HT1080 (cell line): ENCODE measurements around the gene IFITM1. TPM values are rescaled to one million over a fixed set of nuclear protein-coding genes. Genes with fewer than 3 reads are reported as not detected.
"Not testable (repeated sequence)": the region's sequence is repeated elsewhere in the genome, so short reads cannot be mapped to it uniquely, and the experiment has no call there.

ENCODE experiments used
- DNase-seq: peaks from one replicate; pipeline ENCODE4 v3.0.0-alpha.2; 2015; ENCODE audit warnings: low read depth
- total RNA-seq: library from RNA; depleted of rRNA; stranded (reverse); fragments of >200 nt; shearing (Covaris generic); gene quantifications from 2 replicates; pipeline ENCODE4 v1.2.3, GENCODE V29; 2014

Gene IFITM1
- total RNA-seq, 1 experiment from 2014 or later, result 5.4 TPM

- DNase-seq, result no peak
These were observed 31.7 kb upstream of the IFITM1 start for GRCh38 chr11:282171-282570.

GRCh38 chr11:282630-283360 lies 31.0 kb upstream of the IFITM1 start:
- no peak for DNase-seq

- no peak for DNase-seq
These were observed 30.3 kb upstream of the IFITM1 start for GRCh38 chr11:283405-284104.

GRCh38 chr11:284105-285020 lies 29.5 kb upstream of the IFITM1 start:
- DNase-seq, result no peak

- no peak for DNase-seq
These were observed 28.6 kb upstream of the IFITM1 start for GRCh38 chr11:285021-285893.

GRCh38 chr11:285894-286220 lies 28.0 kb upstream of the IFITM1 start:
- DNase-seq, result no peak

- not testable (repeated sequence) for DNase-seq
These were observed 26.6 kb upstream of the IFITM1 start for GRCh38 chr11:286977-287820.

- DNase-seq, result no peak
These were observed 25.9 kb upstream of the IFITM1 start for GRCh38 chr11:287821-288477.

GRCh38 chr11:288478-289397 lies 25.1 kb upstream of the IFITM1 start, which contains the start of gene PGGHG:
Gene PGGHG (plus strand): TSS chr11:289126. CDS start chr11:289817, 691 bp downstream.
- no peak for DNase-seq

GRCh38 chr11:289398-289711 lies 24.5 kb upstream of the IFITM1 start:
- no peak for DNase-seq

GRCh38 chr11:289712-290620 lies 23.9 kb upstream of the IFITM1 start:
- DNase-seq, result no peak

- no peak for DNase-seq
These were observed 23.1 kb upstream of the IFITM1 start for GRCh38 chr11:290621-291231.

- DNase-seq, result no peak
These were observed 22.3 kb upstream of the IFITM1 start for GRCh38 chr11:291281-292210.

- DNase-seq, result no peak
These were observed 21.4 kb upstream of the IFITM1 start for GRCh38 chr11:292211-293121.
